ENCODE measurements around the gene EEF1G. TPM values are rescaled to one million over a fixed set of nuclear protein-coding genes. Genes with fewer than 3 reads are reported as not detected.

Gene EEF1G
- total RNA-seq, 1 donor from 2014 or later: 1,931 TPM

DNA sequence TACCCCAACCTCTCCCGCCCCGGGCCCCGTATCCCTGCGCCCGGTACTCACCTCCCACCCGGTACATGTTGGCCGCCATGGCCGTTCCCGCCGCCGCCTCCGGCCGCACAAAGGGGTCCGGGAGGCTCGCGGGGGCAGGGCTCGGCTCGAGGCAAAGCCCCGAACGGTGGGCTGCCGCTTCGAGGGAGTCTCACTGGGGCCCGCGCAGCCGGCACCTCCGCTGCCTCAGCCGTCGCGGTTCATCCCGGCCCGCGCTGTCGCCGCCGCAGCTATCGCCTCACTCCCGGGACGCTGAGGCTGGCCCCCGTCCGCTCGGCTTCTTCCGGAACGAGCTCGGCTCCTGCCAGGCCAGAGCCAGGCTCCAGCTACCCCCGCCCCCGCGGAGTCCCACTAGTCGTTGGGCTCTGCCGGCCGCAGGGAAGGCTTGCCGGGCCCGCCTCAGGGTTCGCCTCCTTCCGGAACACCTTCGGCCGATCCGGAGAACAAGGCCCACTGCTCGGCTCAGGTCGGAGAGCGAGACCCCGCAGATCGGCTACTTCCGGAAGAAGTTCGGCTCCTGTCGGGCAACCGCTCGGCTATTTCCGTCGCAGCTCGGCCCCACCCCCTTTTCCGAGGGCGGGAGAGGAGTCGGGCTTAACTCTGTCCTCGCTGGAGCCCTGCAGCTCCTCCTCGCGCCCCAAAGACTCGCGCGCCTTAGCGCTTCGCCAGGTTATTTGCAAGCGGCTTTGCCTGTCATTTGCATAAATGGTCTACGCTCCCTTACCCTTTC lies 27.9 kb upstream of the EEF1G start, which contains the start of gene MTA2:
Gene MTA2 (minus strand): TSS at position 494 of the 769 bp plus-strand sequence. CDS start 415 bp downstream, at position 79.
- H3K4me3 Mint-ChIP-seq (ENCODE audit: low read depth): peak within 1 kb of the TSS; percentile 90
- peaks cover 27% of the 10 kb centered on the region for H3K36me3 Mint-ChIP-seq (ENCODE audit: insufficient read depth)
- H3K27ac Mint-ChIP-seq: peak within 1 kb of the TSS; percentile 96
- TF ChIP-seq, protein P1, sequence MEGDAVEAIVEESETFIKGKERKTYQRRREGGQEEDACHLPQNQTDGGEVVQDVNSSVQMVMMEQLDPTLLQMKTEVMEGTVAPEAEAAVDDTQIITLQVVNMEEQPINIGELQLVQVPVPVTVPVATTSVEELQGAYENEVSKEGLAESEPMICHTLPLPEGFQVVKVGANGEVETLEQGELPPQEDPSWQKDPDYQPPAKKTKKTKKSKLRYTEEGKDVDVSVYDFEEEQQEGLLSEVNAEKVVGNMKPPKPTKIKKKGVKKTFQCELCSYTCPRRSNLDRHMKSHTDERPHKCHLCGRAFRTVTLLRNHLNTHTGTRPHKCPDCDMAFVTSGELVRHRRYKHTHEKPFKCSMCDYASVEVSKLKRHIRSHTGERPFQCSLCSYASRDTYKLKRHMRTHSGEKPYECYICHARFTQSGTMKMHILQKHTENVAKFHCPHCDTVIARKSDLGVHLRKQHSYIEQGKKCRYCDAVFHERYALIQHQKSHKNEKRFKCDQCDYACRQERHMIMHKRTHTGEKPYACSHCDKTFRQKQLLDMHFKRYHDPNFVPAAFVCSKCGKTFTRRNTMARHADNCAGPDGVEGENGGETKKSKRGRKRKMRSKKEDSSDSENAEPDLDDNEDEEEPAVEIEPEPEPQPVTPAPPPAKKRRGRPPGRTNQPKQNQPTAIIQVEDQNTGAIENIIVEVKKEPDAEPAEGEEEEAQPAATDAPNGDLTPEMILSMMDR (IDR thresholded peaks at IDR 0.05; ENCODE audit: unreplicated experiment): no peak
- peaks cover 35% of the 10 kb centered on the region for H3K4me1 Mint-ChIP-seq (ENCODE audit: low read depth)
- peaks cover 19% of the 10 kb centered on the region for H3K27me3 Mint-ChIP-seq
- peak; percentile 99 for DNase-seq (ENCODE audit: low spot score, unreplicated experiment)
- H3K9me3 Mint-ChIP-seq (ENCODE audit: low read depth): no peaks in the 10 kb centered on the region

DNA sequence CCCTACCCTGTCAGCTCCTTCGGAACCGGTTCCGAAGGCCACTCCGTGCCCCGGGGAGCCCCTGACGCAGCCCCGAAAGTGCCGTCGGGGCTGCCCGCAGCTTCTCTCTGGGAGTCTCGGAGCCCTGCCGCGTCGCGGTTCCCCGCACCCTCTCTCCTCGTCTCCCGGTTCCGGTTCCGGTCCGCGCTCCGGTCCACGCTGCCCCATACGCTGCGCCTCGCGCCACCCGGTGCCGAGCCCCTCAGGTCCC lies 27.4 kb upstream of the EEF1G start:
- peaks cover 28% of the 10 kb centered on the region for H3K36me3 Mint-ChIP-seq (ENCODE audit: insufficient read depth)
- no peaks in the 10 kb centered on the region for H3K9me3 Mint-ChIP-seq (ENCODE audit: low read depth)
- DNase-seq (ENCODE audit: low spot score, unreplicated experiment): no peak
- H3K27me3 Mint-ChIP-seq: peaks cover 19% of the 10 kb centered on the region
- peaks cover 35% of the 10 kb centered on the region for H3K4me1 Mint-ChIP-seq (ENCODE audit: low read depth)
- H3K4me3 Mint-ChIP-seq (ENCODE audit: low read depth): peak overlapping the region; percentile 90
- TF ChIP-seq, protein P1 (IDR thresholded peaks at IDR 0.05; ENCODE audit: unreplicated experiment): no peak
- H3K27ac Mint-ChIP-seq: peak overlapping the region; percentile 95

DNA sequence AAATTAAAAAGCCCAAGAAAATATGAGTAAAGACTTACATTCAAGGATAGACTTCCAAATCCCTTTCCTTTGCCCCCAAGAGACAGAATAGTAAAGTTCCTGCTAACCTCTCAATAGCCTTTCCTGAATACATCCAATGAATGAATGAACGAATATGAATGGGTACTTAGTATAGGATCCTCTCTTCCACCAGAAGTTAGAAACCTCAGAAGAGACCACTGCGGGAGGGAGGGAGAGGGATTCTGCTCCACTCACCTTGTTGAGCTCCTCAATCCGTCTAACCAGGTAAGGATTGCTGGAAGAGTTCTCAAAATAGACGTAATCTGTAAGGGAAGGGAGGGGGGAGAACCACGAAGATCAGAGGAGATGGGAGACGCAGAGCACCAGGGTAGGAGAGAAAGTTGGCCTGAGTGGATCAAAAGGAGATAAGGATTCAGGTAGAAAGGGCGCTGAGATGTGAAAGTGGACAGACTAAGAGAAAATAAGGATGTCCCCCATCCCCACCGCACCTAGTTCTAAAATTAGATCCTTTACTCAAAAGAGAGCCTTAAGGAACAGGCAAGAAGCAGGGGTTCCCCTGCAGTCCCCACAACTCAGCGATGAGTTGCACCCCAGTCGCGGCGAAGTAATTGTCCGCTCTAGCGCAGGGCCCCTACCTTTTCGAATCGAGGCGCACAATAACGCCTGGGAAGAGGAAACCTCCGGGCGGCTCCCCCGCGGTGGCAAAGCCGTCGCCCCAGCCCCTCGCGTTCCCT lies 26.9 kb upstream of the EEF1G start:
- Mint-ChIP-seq H3K36me3 (ENCODE audit: insufficient read depth) (peaks cover 30% of the 10 kb centered on the region), H3K27ac (peak overlapping the region; percentile 95), H3K9me3 (ENCODE audit: low read depth) (no peaks in the 10 kb centered on the region), H3K4me1 (ENCODE audit: low read depth) (peaks cover 35% of the 10 kb centered on the region), H3K27me3 (peaks cover 19% of the 10 kb centered on the region), H3K4me3 (ENCODE audit: low read depth) (peak overlapping the region; percentile 90)
- TF ChIP-seq, protein P1 (IDR thresholded peaks at IDR 0.05; ENCODE audit: unreplicated experiment): no peak
- DNase-seq (ENCODE audit: low spot score, unreplicated experiment): no peak

DNA sequence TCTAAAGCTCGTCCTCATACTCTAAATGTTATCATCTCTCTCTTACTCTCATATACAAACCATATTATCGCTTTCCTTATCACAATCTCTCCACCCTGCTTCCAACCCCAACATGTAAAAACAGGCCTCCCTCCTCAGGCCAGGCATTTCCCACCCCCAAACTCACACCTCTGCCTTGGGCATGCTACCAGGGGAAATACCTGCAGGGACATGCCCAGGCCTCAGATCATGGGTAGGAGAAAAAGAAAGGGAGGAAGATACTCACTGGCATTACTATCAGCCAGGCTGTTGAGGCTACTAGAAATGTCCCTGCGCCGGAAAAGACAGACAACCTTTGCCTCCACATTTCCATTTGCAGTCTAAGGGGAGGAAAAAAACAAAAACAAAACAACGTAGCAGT lies 26.2 kb upstream of the EEF1G start:
- Mint-ChIP-seq H3K27ac (peak overlapping the region; percentile 95), H3K36me3 (ENCODE audit: insufficient read depth) (peaks cover 32% of the 10 kb centered on the region), H3K4me1 (ENCODE audit: low read depth) (peaks cover 31% of the 10 kb centered on the region), H3K4me3 (ENCODE audit: low read depth) (peak overlapping the region; percentile 90), H3K9me3 (ENCODE audit: low read depth) (no peaks in the 10 kb centered on the region), H3K27me3 (peaks cover 19% of the 10 kb centered on the region)
- DNase-seq (ENCODE audit: low spot score, unreplicated experiment): no peak
- TF ChIP-seq, protein P1 (IDR thresholded peaks at IDR 0.05; ENCODE audit: unreplicated experiment): no peak

DNA sequence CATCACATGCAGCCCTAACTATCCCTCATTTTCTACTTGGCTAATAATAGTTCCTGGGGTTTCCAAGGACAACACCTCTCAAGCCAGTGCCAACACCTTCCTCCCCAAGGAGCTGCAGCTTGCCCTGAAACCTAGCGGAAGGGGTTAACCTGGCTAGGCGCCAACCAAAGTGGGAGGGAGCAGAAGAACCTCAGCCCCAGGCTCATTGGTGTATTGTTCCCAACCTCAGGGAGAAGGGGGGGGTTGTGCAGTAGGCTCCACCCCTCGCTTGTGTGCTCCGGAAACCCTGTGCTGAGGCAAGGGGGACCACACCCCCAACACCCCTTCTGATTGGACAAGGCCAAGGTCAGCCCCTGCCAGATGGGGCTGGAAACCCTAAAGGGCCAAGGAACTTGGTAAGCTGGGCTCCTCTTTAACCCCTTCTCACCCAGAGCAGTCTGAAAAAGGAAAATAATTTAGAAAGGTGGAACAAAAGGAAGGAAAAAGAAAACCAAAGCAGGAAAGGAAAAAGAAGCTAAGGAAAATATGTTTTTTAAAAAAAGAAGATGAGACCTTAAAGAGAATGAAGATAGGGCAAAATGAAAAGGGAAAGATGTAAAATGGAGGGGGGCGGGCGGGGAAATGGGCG lies 25.5 kb upstream of the EEF1G start:
- Mint-ChIP-seq H3K4me3 (ENCODE audit: low read depth) (peak overlapping the region; percentile 90), H3K4me1 (ENCODE audit: low read depth) (peaks cover 27% of the 10 kb centered on the region), H3K27ac (peak overlapping the region; percentile 88), H3K9me3 (ENCODE audit: low read depth) (no peaks in the 10 kb centered on the region), H3K36me3 (ENCODE audit: insufficient read depth) (peaks cover 35% of the 10 kb centered on the region), H3K27me3 (peaks cover 19% of the 10 kb centered on the region)
- DNase-seq (ENCODE audit: low spot score, unreplicated experiment): peak; percentile 45
- TF ChIP-seq, protein P1 (IDR thresholded peaks at IDR 0.05; ENCODE audit: unreplicated experiment): no peak
